H1 (cell line): ENCODE measurements around the gene DPEP2NB. TPM values are rescaled to one million over a fixed set of nuclear protein-coding genes. Genes with fewer than 3 reads are reported as not detected.

Source experiments
- ASH2L ChIP-seq: fragments of 200-600, 300-600 bp; sonication (generic); IDR thresholded peaks from one replicate; pipeline ENCODE4 v1.7.1; 2017; ENCODE audit warnings: low read length
- BACH1 ChIP-seq: IDR thresholded peaks from 2 replicates; pipeline ENCODE4 v1.6.1; 2012; ENCODE audit warnings: low read length, improper control_type of control experiment
- CHD2 ChIP-seq: IDR thresholded peaks from 2 replicates; pipeline ENCODE4 v1.6.1; 2012; ENCODE audit warnings: low read length, improper control_type of control experiment
- CREB1 ChIP-seq: IDR thresholded peaks from 2 replicates; pipeline ENCODE4 v1.6.1; 2012; ENCODE audit warnings: inconsistent platforms
- EP300 ChIP-seq, 2 experiments: IDR thresholded peaks; 1 replicate in 1 of 2; 2 replicates in 1 of 2; pipeline ENCODE4 v1.6.1; 2011 to 2012; ENCODE audit warnings: low read depth in 2 of 2, low read length in 2 of 2, mild to moderate bottlenecking in 2 of 2, borderline replicate concordance in 1 of 2, inconsistent platforms in 1 of 2, moderate library complexity in 1 of 2
- GABPA ChIP-seq: IDR thresholded peaks from 2 replicates; pipeline ENCODE4 v1.6.1; 2011; ENCODE audit warnings: mild to moderate bottlenecking, low read length, moderate library complexity, borderline replicate concordance; ENCODE audit not compliant: insufficient read depth
- HDAC2 ChIP-seq, 2 experiments: fragments of 300-600 bp in 1 of 2; sonication (generic) in 1 of 2; IDR thresholded peaks; 2 replicates each; pipeline ENCODE4 v1.6.1; 2011 to 2012; ENCODE audit warnings: low read depth in 2 of 2, low read length in 2 of 2, mild to moderate bottlenecking in 2 of 2, moderate library complexity in 2 of 2, borderline replicate concordance in 1 of 2, inconsistent platforms in 1 of 2
- KDM4A ChIP-seq: IDR thresholded peaks from one replicate; pipeline ENCODE4 v1.7.1; 2012; ENCODE audit warnings: low read depth, mild to moderate bottlenecking, moderate library complexity, low read length, inconsistent platforms; ENCODE audit not compliant: severe bottlenecking
- KDM5A ChIP-seq: fragments of 200-600 bp; IDR thresholded peaks from 2 replicates; pipeline ENCODE4 v1.7.1; 2012; ENCODE audit warnings: mild to moderate bottlenecking, low read length, inconsistent platforms, mixed read lengths
- SUZ12 ChIP-seq: fragments of 200-600 bp; sonication (generic); IDR thresholded peaks from 2 replicates; pipeline ENCODE4 v1.6.1; 2012; ENCODE audit warnings: mild to moderate bottlenecking, inconsistent platforms, low read length, moderate library complexity, mixed read lengths
- TBP ChIP-seq: IDR thresholded peaks from 2 replicates; pipeline ENCODE4 v1.6.1; 2011; ENCODE audit warnings: low read depth, low read length, improper control_type of control experiment
- YY1 ChIP-seq: IDR thresholded peaks from 2 replicates; pipeline ENCODE4 v1.6.1; 2011; ENCODE audit warnings: low read depth, mild to moderate bottlenecking, low read length
- ZNF274 ChIP-seq: IDR thresholded peaks from 2 replicates; pipeline ENCODE4 v1.7.0; 2012; ENCODE audit warnings: low read length, borderline replicate concordance; ENCODE audit errors: extremely low read depth
- polyA plus RNA-seq, 7 experiments: library from polyadenylated mRNA; depleted of rRNA in 3 of 7; stranded (reverse) in 5 of 7; unstranded in 2 of 7; fragments of >200 nt in 5 of 7; fragments of 200-250 nt in 2 of 7; gene quantifications; 1 replicate in 5 of 7; 2 replicates in 1 of 7; 4 replicates in 1 of 7; pipeline versions ENCODE4 v1.2.1 to v1.2.3, GENCODE V29; 2011 to 2013; ENCODE audit warnings: missing spikeins in 2 of 7, mixed read lengths in 2 of 7
- total RNA-seq: library from RNA; stranded (reverse); fragmentation: NEBNext Ultra II Directional; extraction: Animal tissue kit (Norgen Biotek cat#: 25700); gene quantifications from 2 replicates; pipeline ENCODE4 v1.2.1, GENCODE V29; 2021
- TF ChIP-seq, protein P1 (sequence below): IDR thresholded peaks from 2 replicates; pipeline ENCODE4 v1.6.1; 2012; ENCODE audit warnings: inconsistent platforms
- TF ChIP-seq, protein P2 (sequence below): IDR thresholded peaks from 2 replicates; pipeline ENCODE4 v1.6.1; 2011; ENCODE audit warnings: low read depth, mild to moderate bottlenecking, low read length; ENCODE audit not compliant: insufficient read depth

Gene DPEP2NB
- total and polyA plus RNA-seq, 2 of the 8 experiments (the other 6 are each of a cell fraction or from before 2014, with no cell fraction given), result not detected

DNA sequence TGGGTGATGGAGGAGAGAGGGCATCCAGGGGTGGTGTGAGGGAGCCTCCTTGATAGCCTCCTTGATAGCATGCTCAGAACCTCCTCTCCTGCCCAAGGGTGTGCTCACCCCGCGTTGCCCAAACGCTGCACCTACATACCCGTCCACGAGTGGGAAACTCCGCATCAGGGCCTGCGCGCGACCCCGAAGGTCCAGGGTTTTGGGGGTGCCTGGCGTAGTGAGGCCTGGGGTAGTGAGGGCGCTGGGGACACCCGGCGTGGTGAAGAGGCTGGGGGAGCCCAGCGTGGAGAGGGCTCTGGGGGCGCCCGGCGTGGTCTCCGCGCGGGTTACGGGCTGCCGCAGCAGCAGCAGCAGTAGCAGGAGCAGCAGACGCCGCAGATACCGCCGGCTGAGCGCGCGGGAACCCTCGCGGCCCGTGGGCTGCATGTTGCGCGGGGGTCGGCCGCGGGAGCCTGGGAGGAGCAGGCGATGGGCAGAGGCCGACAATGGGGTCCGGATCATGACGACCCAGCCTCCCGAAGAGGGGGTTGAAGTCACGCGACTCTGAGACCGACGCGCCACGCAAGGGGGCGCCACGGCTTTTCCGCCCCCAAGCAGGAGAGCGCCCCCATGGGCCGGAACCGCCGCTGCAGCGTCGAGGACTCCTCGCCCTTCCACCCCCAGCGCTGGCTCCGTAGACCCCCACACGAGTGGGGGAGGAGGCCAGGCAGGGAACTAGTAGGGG lies 35.6 kb downstream of the DPEP2NB start, which contains the start of gene DPEP3 (continued):
- TF ChIP-seq ASH2L, result no peak
- TF ChIP-seq KDM5A, result no peak
- TF ChIP-seq TBP, result peak; percentile 39; the same call in 1 of the 2 replicates
- TF ChIP-seq CHD2, result peak; percentile 54; the same call in 1 of the 2 replicates
- TF ChIP-seq, protein P1, sequence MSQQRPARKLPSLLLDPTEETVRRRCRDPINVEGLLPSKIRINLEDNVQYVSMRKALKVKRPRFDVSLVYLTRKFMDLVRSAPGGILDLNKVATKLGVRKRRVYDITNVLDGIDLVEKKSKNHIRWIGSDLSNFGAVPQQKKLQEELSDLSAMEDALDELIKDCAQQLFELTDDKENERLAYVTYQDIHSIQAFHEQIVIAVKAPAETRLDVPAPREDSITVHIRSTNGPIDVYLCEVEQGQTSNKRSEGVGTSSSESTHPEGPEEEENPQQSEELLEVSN, result peak; percentile 57; the same call in 1 of the 2 replicates
- TF ChIP-seq GABPA, result peak; percentile 64; the same call in 1 of the 2 replicates
- TF ChIP-seq KDM4A, result peak; percentile 34
- TF ChIP-seq, protein P2, sequence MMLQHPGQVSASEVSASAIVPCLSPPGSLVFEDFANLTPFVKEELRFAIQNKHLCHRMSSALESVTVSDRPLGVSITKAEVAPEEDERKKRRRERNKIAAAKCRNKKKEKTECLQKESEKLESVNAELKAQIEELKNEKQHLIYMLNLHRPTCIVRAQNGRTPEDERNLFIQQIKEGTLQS, result peak; percentile 63; the same call in 1 of the 2 replicates
- TF ChIP-seq BACH1, result peak; percentile 92
- TF ChIP-seq YY1, result 0 out of 2 replicates have a peak, but pooled peaks have one; percentile 5
- TF ChIP-seq HDAC2 (IDR thresholded peaks at IDR 0.05; ENCODE audit: borderline replicate concordance in 1 of 2, low read depth in 2 of 2, low read length in 2 of 2), result peak; percentile 30 to 84; a peak in 1 of 4 replicates
- no peak; the same call in 1 of the 2 replicates for TF ChIP-seq SUZ12
- TF ChIP-seq CREB1, result peak; percentile 79
- peak in 1 of 2 experiments; percentile 34; a peak in 1 of 3 replicates for TF ChIP-seq EP300 (IDR thresholded peaks at IDR 0.05; ENCODE audit: borderline replicate concordance in 1 of 2, low read depth in 2 of 2, low read length in 2 of 2)
- no peak for TF ChIP-seq ZNF274
